K562 (cell line): ENCODE data around the gene FBXL13. TPM values are rescaled to one million over a fixed set of nuclear protein-coding genes. Genes with fewer than 3 reads are reported as not detected.
A peak's percentile ranks its signal among the peaks of the same experiment; 100 is the strongest.

Source experiments
- ATAC-seq: fragments of 200-7000 bp; cut with Tn5 transposase; 3 replicates; pipeline ENCODE4 v1.9.1; 2020; ENCODE audit warnings: moderate library complexity
- BruUV-seq: library from RNA; stranded (reverse); fragments of 400-500 nt; replicated peaks from 2 replicates; lab custom pipeline; 2021; lab: Mats Ljungman, UMichigan
- CTCF ChIA-PET: fragments of 300-600 bp; formaldehyde crosslinking; extraction: SDS; loops from one replicate; lab custom pipeline; 2021; ENCODE audit warnings: low intra/inter-chr PET ratio; lab: Yijun Ruan, JAX
- POLR2A ChIA-PET: fragments of 300-600, 350-650 bp; sonication (Branson Sonifier 250); formaldehyde crosslinking; extraction: SDS; loops from one replicate; lab custom pipeline; 2021; ENCODE audit warnings: antibody characterized with exemption, inconsistent platforms; lab: Yijun Ruan, JAX
- DNase-seq, 4 experiments: peaks; one replicate each; pipeline versions ENCODE4 v3.0.0 to v3.0.0-alpha.2; 2011 to 2018; ENCODE audit warnings: low spot score in 3 of 4, mixed read lengths in 3 of 4; ENCODE audit errors: extremely low read depth in 1 of 4
- FAIRE-seq: peaks from 2 replicates; lab custom pipeline; 2011; peaks lifted over from hg19 to GRCh38; lab: Jason Lieb, UNC
- H2AFZ ChIP-seq: 2 replicates; pipeline ENCODE4 v1.6.0; 2011; ENCODE audit warnings: low read depth, low read length, control low read depth, inconsistent platforms
- H3K27ac ChIP-seq: fragments of 200-600 bp; 3 replicates; pipeline ENCODE4 v1.8.0; 2011; ENCODE audit warnings: low read depth, mild to moderate bottlenecking, control low read depth, inconsistent platforms, low read length, moderate library complexity, mixed read lengths; ENCODE audit errors: extremely low read depth
- H3K27me3 ChIP-seq, 2 experiments: fragments of 300-600 bp in 1 of 2; 2 replicates in 1 of 2; 3 replicates in 1 of 2; pipeline versions ENCODE4 v1.6.0 to v1.8.0; 2011; ENCODE audit warnings: inconsistent platforms in 2 of 2, low read length in 2 of 2, mild to moderate bottlenecking in 1 of 2, mixed read lengths in 1 of 2, moderate library complexity in 1 of 2; ENCODE audit not compliant: control insufficient read depth in 2 of 2, insufficient read depth in 2 of 2
- H3K36me3 ChIP-seq: fragments of 300-600 bp; 3 replicates; pipeline ENCODE4 v1.8.0; 2011; ENCODE audit warnings: mild to moderate bottlenecking, low read length, inconsistent platforms; ENCODE audit not compliant: control insufficient read depth, insufficient read depth
- H3K4me1 ChIP-seq, 2 experiments: fragments of 200-600 bp in 1 of 2; replicated peaks in 1 of 2; 2 replicates in 1 of 2; 3 replicates in 1 of 2; pipeline versions ENCODE4 v1.5.1 to v1.8.0; 2011; ENCODE audit warnings: inconsistent platforms in 2 of 2, low read length in 2 of 2, mild to moderate bottlenecking in 1 of 2, mixed read lengths in 1 of 2, moderate library complexity in 1 of 2; ENCODE audit not compliant: control insufficient read depth in 2 of 2, insufficient read depth in 2 of 2
- H3K4me2 ChIP-seq: 2 replicates; pipeline ENCODE4 v1.6.1; 2011; ENCODE audit warnings: low read length, control low read depth, inconsistent platforms, mixed read lengths; ENCODE audit not compliant: insufficient read depth
- H3K4me3 ChIP-seq: fragments of 200-600 bp; sonication (generic), shearing (Covaris generic); 2 replicates; pipeline ENCODE4 v1.5.1; 2016; ENCODE audit warnings: control low read depth, inconsistent platforms
- H3K79me2 ChIP-seq: fragments of 200-600 bp; 3 replicates; pipeline ENCODE4 v1.8.0; 2011; ENCODE audit warnings: low read length, inconsistent platforms; ENCODE audit not compliant: control insufficient read depth, insufficient read depth
- H3K9ac ChIP-seq, 2 experiments: 2 replicates each; pipeline versions ENCODE4 v1.6.0 to v1.6.1; 2011; ENCODE audit warnings: low read depth in 2 of 2, low read length in 2 of 2, control low read depth in 1 of 2, inconsistent platforms in 1 of 2, mild to moderate bottlenecking in 1 of 2, mixed read lengths in 1 of 2; ENCODE audit not compliant: insufficient read depth in 1 of 2
- H3K9me1 ChIP-seq: one replicate; pipeline ENCODE4 v1.6.0; 2011; ENCODE audit warnings: inconsistent platforms, mild to moderate bottlenecking, low read length, moderate library complexity; ENCODE audit not compliant: control insufficient read depth, insufficient read depth
- H3K9me3 ChIP-seq: replicated peaks from 2 replicates; pipeline ENCODE4 v1.5.1; 2011; ENCODE audit warnings: low read depth, low read length, inconsistent platforms; ENCODE audit not compliant: control insufficient read depth, insufficient read depth
- H4K20me1 ChIP-seq: replicated peaks from 2 replicates; pipeline ENCODE4 v1.6.1; 2011; ENCODE audit warnings: low read length, inconsistent platforms, mixed read lengths; ENCODE audit not compliant: control insufficient read depth, insufficient read depth
- ELF1 ChIP-seq: fragments of 200-800 bp; sonication (Bioruptor generic); IDR thresholded peaks from 2 replicates; pipeline ENCODE4 v1.6.1; 2016; ENCODE audit warnings: missing genetic modification characterization, missing compliant biosample characterization
- MCM3 ChIP-seq: fragments of 450-650 bp; IDR thresholded peaks from 2 replicates; pipeline ENCODE4 v1.6.1; 2016
- NCOR1 ChIP-seq: fragments of 450-650 bp; IDR thresholded peaks from 2 replicates; pipeline ENCODE4 v1.6.1; 2016; ENCODE audit warnings: mild to moderate bottlenecking, moderate library complexity
- PML ChIP-seq: IDR thresholded peaks from 2 replicates; pipeline ENCODE4 v1.6.1; 2012; ENCODE audit warnings: low read length, inconsistent platforms
- POLR2G ChIP-seq: fragments of 200-400 bp; formaldehyde crosslinking; IDR thresholded peaks from 2 replicates; pipeline ENCODE4 v1.6.1; 2017; ENCODE audit warnings: low read depth, mild to moderate bottlenecking, antibody characterized with exemption, low read length, moderate library complexity
- POLR2H ChIP-seq: IDR thresholded peaks from 2 replicates; pipeline ENCODE4 v1.6.1; 2016; ENCODE audit warnings: missing genetic modification characterization, low read depth, mild to moderate bottlenecking, control low read depth, missing compliant biosample characterization, moderate library complexity
- POU5F1 ChIP-seq: fragments of 150-350 bp; IDR thresholded peaks from 2 replicates; pipeline ENCODE4 v1.6.1; 2014; ENCODE audit warnings: borderline replicate concordance, low read length, low read depth, mild to moderate bottlenecking; ENCODE audit not compliant: partially characterized antibody
- SOX6 ChIP-seq: fragments of 450-650 bp; IDR thresholded peaks from 2 replicates; pipeline ENCODE4 v1.6.1; 2014; ENCODE audit warnings: mild to moderate bottlenecking
- ZNF77 ChIP-seq: fragments of 250-450 bp; sonication (Bioruptor Pico); IDR thresholded peaks from 2 replicates; pipeline ENCODE4 v1.5.0; 2020
- in situ Hi-C: fragments of 300-500 bp; cut with MboI; formaldehyde crosslinking; loops from 4 replicates; pipeline ENCODE4 v1.15.0; 2018; ENCODE audit warnings: inconsistent platforms, mixed read lengths
- intact Hi-C: fragments of 100-400 bp; cut with micrococcal nuclease; formaldehyde crosslinking; loops from 2 replicates; pipeline ENCODE4 v1.14.2; 2022
- polyA plus RNA-seq, 8 experiments: library from polyadenylated mRNA; depleted of rRNA in 4 of 8; stranded (reverse) in 5 of 8; unstranded in 3 of 8; fragments of >200 nt; fragmentation: Nextera tagmentation in 2 of 8; fragmentation: Illumina TruSeq in 1 of 8; extraction: Ambion mirVana in 2 of 8; extraction: Trizol in 1 of 8; gene quantifications; 2 replicates each; pipeline versions ENCODE4 v1.2.1 to v1.2.3, GENCODE V29; 2011 to 2014; ENCODE audit warnings: inconsistent platforms in 1 of 8, missing spikeins in 1 of 8
- total RNA-seq, 7 experiments: library from RNA; depleted of rRNA in 6 of 7; stranded (reverse); fragments of >200 nt in 6 of 7; fragmentation: Illumina TruSeq in 2 of 7; extraction: Trizol in 2 of 7; gene quantifications; 2 replicates each; pipeline versions ENCODE4 v1.2.1 to v1.2.3, GENCODE V29; 2011 to 2021; ENCODE audit warnings: low replicate concordance in 1 of 7
- TF ChIP-seq, protein P1 (sequence below): sonication (generic); formaldehyde crosslinking; IDR thresholded peaks from 2 replicates; pipeline ENCODE4 v1.8.0; 2022; ENCODE audit warnings: mild to moderate bottlenecking, missing genetic modification reagents

Gene FBXL13
- total and polyA plus RNA-seq, 9 of the 15 experiments (the other 6 are each of a cell fraction or from before 2014, with no cell fraction given) = 16.3 to 55.0 (median 25.4) TPM

- peak; percentile 49; the same call in 1 of the 2 replicates for TF ChIP-seq SOX6
- no peak for TF ChIP-seq MCM3
- no peak for TF ChIP-seq ZNF77 (CRISPR knock-in tag)
- TF ChIP-seq POU5F1 = no peak
- TF ChIP-seq PML = peak; percentile 32; the same call in 1 of the 2 replicates
- 0 out of 2 replicates have a peak, but pooled peaks have one; percentile 14 for TF ChIP-seq NCOR1
- TF ChIP-seq ELF1 = peak; percentile 58
Observed at GRCh38 chr7:102981451-102981850, 93.1 kb downstream of the FBXL13 start (continued).

DNA sequence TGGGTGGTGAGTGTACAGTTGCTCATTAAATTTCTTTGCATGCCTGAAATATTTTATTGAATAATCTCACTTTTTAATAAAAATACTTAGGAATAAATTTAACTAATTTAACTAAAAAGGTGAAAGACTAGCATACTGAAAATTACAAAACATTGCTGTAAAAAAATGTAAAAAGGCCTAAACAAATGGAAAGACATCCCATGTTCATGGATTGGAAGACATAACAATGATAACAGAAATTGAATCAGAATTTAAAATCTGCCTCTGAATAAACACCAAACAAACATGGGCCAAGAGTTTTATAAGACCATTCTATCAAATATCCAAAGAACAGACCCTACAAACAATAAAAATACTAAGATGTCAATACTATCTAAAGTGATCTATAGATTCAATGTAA, 94.9 kb downstream of the FBXL13 start:
- Histone ChIP-seq H3K4me2 (no peak overlapping the region), H4K20me1 (no peaks in the 10 kb centered on the region), H3K79me2 (peaks cover 50% of the 10 kb centered on the region), H3K27me3 (no peaks in the 10 kb centered on the region), H3K9me3 (peaks cover 2% of the 10 kb centered on the region; the same call in 1 of the 2 replicates), H3K9me1 (no peaks in the 10 kb centered on the region), H3K27ac (no peak overlapping the region), H2AFZ (no peak overlapping the region), H3K4me1 (peaks cover 15 to 43% of the 10 kb centered on the region in 2 experiments), H3K36me3 (peaks cover 50% of the 10 kb centered on the region), H3K9ac (no peak overlapping the region), H3K4me3 (no peak overlapping the region)
- CTCF ChIA-PET = no interaction called here
- POLR2A ChIA-PET = interaction anchor here (0.9 kb wide), 1 partner anchor 12 kb away, joined by 3 read pairs; no protein-coding TSS in a partner anchor
- in situ Hi-C loops (no loop called here), intact Hi-C loops (loop anchor here (5.0 kb wide), 1 partner anchor 73 kb away; no protein-coding TSS in a partner anchor)
- TF ChIP-seq POLR2H (tag) = peak; percentile 56
- TF ChIP-seq, protein P1, sequence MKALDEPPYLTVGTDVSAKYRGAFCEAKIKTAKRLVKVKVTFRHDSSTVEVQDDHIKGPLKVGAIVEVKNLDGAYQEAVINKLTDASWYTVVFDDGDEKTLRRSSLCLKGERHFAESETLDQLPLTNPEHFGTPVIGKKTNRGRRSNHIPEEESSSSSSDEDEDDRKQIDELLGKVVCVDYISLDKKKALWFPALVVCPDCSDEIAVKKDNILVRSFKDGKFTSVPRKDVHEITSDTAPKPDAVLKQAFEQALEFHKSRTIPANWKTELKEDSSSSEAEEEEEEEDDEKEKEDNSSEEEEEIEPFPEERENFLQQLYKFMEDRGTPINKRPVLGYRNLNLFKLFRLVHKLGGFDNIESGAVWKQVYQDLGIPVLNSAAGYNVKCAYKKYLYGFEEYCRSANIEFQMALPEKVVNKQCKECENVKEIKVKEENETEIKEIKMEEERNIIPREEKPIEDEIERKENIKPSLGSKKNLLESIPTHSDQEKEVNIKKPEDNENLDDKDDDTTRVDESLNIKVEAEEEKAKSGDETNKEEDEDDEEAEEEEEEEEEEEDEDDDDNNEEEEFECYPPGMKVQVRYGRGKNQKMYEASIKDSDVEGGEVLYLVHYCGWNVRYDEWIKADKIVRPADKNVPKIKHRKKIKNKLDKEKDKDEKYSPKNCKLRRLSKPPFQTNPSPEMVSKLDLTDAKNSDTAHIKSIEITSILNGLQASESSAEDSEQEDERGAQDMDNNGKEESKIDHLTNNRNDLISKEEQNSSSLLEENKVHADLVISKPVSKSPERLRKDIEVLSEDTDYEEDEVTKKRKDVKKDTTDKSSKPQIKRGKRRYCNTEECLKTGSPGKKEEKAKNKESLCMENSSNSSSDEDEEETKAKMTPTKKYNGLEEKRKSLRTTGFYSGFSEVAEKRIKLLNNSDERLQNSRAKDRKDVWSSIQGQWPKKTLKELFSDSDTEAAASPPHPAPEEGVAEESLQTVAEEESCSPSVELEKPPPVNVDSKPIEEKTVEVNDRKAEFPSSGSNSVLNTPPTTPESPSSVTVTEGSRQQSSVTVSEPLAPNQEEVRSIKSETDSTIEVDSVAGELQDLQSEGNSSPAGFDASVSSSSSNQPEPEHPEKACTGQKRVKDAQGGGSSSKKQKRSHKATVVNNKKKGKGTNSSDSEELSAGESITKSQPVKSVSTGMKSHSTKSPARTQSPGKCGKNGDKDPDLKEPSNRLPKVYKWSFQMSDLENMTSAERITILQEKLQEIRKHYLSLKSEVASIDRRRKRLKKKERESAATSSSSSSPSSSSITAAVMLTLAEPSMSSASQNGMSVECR (CRISPR knock-in tag) = no peak
- TF ChIP-seq POLR2G = peak; percentile 30; the same call in 1 of the 2 replicates
- DNase-seq (no peak), ATAC-seq (no peak), FAIRE-seq (no peak)
- no TSS peak for BruUV-seq
